ENCODE results near the gene TFDP2. TPM values are rescaled to one million over a fixed set of nuclear protein-coding genes. Genes with fewer than 3 reads are reported as not detected.

TFDP2 gene
- total RNA-seq, 1 experiment from 2014 or later: 43.2 TPM

DNA sequence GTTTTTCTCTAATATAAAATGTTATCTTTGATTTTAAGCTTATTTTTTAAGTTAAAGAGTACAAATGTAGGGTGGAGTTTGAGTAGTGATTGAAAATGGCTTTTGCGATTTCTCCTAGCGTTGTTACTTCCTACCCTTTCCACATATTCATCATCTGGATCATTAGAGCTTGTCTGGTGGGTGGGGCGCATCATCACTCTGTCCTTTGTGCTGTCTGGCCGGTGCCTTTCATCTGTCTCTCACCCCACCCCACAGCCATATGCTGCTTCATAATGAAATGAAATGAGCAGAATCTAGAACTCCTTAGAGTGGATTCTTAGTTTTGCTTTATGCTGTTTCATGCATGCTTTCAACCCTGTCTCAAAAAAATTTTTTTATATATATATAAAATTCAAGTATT lies 228.6 kb downstream of the TFDP2 start:
- ChIA-PET CTCF (no interaction called here), POLR2A (interaction anchor here (1.6 kb wide), 1 partner anchor 10 kb away, joined by 4 read pairs; no protein-coding TSS in a partner anchor)
- Mint-ChIP-seq H3K27me3 (ENCODE audit: insufficient read depth, unreplicated experiment) (no peaks in the 10 kb centered on the region), H3K27ac (ENCODE audit: low read depth, unreplicated experiment) (no peak overlapping the region), H3K4me1 (ENCODE audit: insufficient read depth, unreplicated experiment) (no peaks in the 10 kb centered on the region), H3K36me3 (ENCODE audit: insufficient read depth, unreplicated experiment) (peaks cover 89% of the 10 kb centered on the region), H3K4me3 (ENCODE audit: unreplicated experiment) (no peak overlapping the region), H3K9me3 (ENCODE audit: unreplicated experiment) (no peaks in the 10 kb centered on the region)
- TF ChIP-seq, protein P1, sequence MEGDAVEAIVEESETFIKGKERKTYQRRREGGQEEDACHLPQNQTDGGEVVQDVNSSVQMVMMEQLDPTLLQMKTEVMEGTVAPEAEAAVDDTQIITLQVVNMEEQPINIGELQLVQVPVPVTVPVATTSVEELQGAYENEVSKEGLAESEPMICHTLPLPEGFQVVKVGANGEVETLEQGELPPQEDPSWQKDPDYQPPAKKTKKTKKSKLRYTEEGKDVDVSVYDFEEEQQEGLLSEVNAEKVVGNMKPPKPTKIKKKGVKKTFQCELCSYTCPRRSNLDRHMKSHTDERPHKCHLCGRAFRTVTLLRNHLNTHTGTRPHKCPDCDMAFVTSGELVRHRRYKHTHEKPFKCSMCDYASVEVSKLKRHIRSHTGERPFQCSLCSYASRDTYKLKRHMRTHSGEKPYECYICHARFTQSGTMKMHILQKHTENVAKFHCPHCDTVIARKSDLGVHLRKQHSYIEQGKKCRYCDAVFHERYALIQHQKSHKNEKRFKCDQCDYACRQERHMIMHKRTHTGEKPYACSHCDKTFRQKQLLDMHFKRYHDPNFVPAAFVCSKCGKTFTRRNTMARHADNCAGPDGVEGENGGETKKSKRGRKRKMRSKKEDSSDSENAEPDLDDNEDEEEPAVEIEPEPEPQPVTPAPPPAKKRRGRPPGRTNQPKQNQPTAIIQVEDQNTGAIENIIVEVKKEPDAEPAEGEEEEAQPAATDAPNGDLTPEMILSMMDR (IDR thresholded peaks at IDR 0.05; ENCODE audit: unreplicated experiment): no peak
- intact Hi-C loops (cut with micrococcal nuclease): no loop called here
- BruUV-seq (replicated peaks): no TSS peak
- DNase-seq (ENCODE audit: unreplicated experiment): no peak

DNA sequence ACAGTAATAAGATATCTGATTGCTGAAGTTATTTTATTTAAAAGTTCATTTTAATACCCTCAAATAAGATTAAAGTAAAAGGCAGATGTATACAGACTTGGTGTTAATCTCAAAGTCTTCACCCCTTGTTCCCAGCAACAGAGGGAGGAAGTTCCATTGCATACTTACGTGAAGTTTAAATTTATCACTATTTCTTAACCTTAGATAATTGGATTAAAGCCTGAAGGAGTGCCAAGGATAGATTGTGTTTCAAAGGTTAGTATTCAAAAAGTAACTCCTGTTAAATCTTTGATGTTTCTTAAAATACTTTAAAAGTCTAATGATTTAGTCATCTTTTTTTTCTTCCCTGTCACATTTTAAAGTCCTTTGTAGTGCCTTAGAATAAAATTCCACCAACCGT lies 233.6 kb downstream of the TFDP2 start:
- CTCF ChIA-PET: no interaction called here
- intact Hi-C loops (cut with micrococcal nuclease): no loop called here
- no peaks in the 10 kb centered on the region for H3K4me1 Mint-ChIP-seq (ENCODE audit: insufficient read depth, unreplicated experiment)

DNA sequence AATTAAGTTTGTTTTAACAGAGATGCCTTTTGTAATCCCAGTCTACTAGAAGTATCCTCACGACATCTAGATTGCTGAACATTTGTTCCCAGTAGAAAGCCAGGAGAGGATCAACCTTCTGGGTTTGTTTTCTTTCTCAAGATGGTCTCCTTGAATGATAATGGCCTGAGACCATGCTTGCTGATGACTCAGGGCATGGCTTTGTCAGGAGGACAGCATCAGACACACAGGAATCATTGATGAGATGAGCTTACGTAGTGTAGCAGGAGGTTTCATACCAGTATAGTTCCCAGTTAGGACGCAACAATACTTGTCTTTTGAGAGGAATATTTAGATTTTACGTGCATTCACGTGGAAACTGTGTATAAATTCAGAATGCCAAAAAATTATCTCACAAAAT lies 234.3 kb downstream of the TFDP2 start:
- DNase-seq (ENCODE audit: unreplicated experiment): no peak
- ChIA-PET POLR2A (interaction anchor here (0.6 to 0.7 kb wide), 2 partner anchors 8 to 29 kb away, joined by 3 read pairs; no protein-coding TSS in a partner anchor), CTCF (interaction anchor here (0.6 to 1.8 kb wide), 6 partner anchors 15 to 280 kb away, joined by 3 to 4 read pairs (median 3); partner anchors contain the start of gene RNF7)
- Mint-ChIP-seq H3K4me3 (ENCODE audit: unreplicated experiment) (no peak overlapping the region), H3K27me3 (ENCODE audit: insufficient read depth, unreplicated experiment) (no peaks in the 10 kb centered on the region), H3K4me1 (ENCODE audit: insufficient read depth, unreplicated experiment) (no peaks in the 10 kb centered on the region), H3K9me3 (ENCODE audit: unreplicated experiment) (peaks cover 8% of the 10 kb centered on the region), H3K27ac (ENCODE audit: low read depth, unreplicated experiment) (no peak overlapping the region), H3K36me3 (ENCODE audit: insufficient read depth, unreplicated experiment) (peaks cover 91% of the 10 kb centered on the region)
- BruUV-seq (replicated peaks): no TSS peak
- TF ChIP-seq, protein P1 (IDR thresholded peaks at IDR 0.05; ENCODE audit: unreplicated experiment): no peak
- intact Hi-C loops (cut with micrococcal nuclease): no loop called here

More for the DNA sequence above, 233.6 kb downstream of the TFDP2 start:
- Mint-ChIP-seq H3K9me3 (ENCODE audit: unreplicated experiment) (peaks cover 8% of the 10 kb centered on the region), H3K27ac (ENCODE audit: low read depth, unreplicated experiment) (no peak overlapping the region), H3K4me3 (ENCODE audit: unreplicated experiment) (no peak overlapping the region), H3K27me3 (ENCODE audit: insufficient read depth, unreplicated experiment) (no peaks in the 10 kb centered on the region), H3K36me3 (ENCODE audit: insufficient read depth, unreplicated experiment) (peaks cover 91% of the 10 kb centered on the region)
- DNase-seq (ENCODE audit: unreplicated experiment): no peak
- BruUV-seq (replicated peaks): no TSS peak
- POLR2A ChIA-PET: no interaction called here
- TF ChIP-seq, protein P1 (IDR thresholded peaks at IDR 0.05; ENCODE audit: unreplicated experiment): no peak

DNA sequence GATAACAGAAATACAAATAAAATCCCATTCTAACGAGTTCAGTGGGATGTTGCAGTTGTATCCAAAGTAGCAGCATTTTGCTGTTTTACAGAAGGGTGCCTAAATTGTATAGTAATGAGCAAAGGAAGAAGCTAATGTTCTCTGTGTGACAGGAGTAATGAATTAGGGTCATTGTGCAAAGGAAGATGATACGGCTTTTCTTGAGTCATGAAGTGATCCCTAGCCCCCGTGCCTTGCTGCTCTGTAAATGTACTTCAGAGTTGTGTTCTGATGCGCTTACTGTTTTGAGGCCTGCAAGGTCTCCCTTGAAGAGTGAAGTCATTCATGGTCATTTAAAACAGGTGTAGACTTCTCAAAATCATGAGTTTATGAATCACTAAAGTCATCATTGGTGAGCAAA lies 235.0 kb downstream of the TFDP2 start:
- H3K27ac Mint-ChIP-seq (ENCODE audit: low read depth, unreplicated experiment): no peak overlapping the region
- TF ChIP-seq, protein P1 (IDR thresholded peaks at IDR 0.05; ENCODE audit: unreplicated experiment): no peak
- H3K9me3 Mint-ChIP-seq (ENCODE audit: unreplicated experiment): peaks cover 8% of the 10 kb centered on the region
- peaks cover 87% of the 10 kb centered on the region for H3K36me3 Mint-ChIP-seq (ENCODE audit: insufficient read depth, unreplicated experiment)
- H3K27me3 Mint-ChIP-seq (ENCODE audit: insufficient read depth, unreplicated experiment): no peaks in the 10 kb centered on the region
- POLR2A ChIA-PET: interaction anchor here (0.7 to 1.5 kb wide), 3 partner anchors 10 to 21 kb away, joined by 3 read pairs; no protein-coding TSS in a partner anchor
- no TSS peak for BruUV-seq (replicated peaks)
- peaks cover 2% of the 10 kb centered on the region for H3K4me1 Mint-ChIP-seq (ENCODE audit: insufficient read depth, unreplicated experiment)
- no peak overlapping the region for H3K4me3 Mint-ChIP-seq (ENCODE audit: unreplicated experiment)
- intact Hi-C loops (cut with micrococcal nuclease): no loop called here
- DNase-seq (ENCODE audit: unreplicated experiment): no peak
- CTCF ChIA-PET: interaction anchor here (0.5 to 2.0 kb wide), 18 partner anchors 8 to 581 kb away, joined by 3 to 26 read pairs (median 4); partner anchors contain the start of gene RNF7
